CD14-positive monocyte (primary cell): ENCODE measurements around the gene ATG101. TPM values are rescaled to one million over a fixed set of nuclear protein-coding genes. Genes with fewer than 3 reads are reported as not detected.
A peak's percentile ranks its signal among the peaks of the same experiment; 100 is the strongest.

Source experiments
- DNase-seq, 3 donors: peaks; one replicate each; pipeline ENCODE4 v3.0.0-alpha.2; 2011 to 2022
- H2AFZ ChIP-seq: 2 replicates; pipeline ENCODE4 v1.6.0; 2012; ENCODE audit warnings: mild to moderate bottlenecking, low read depth, low read length, inconsistent platforms; ENCODE audit not compliant: insufficient read depth, poor library complexity, severe bottlenecking
- H3K27ac ChIP-seq, 2 donors: 1 replicate in 1 of 2; 2 replicates in 1 of 2; pipeline ENCODE4 v1.5.1; 2012 to 2013; ENCODE audit warnings: low read length in 2 of 2, control low read depth in 1 of 2, inconsistent platforms in 1 of 2, low read depth in 1 of 2, mild to moderate bottlenecking in 1 of 2
- H3K27me3 ChIP-seq, 2 donors: one replicate each; pipeline versions ENCODE4 v1.6.0 to v1.6.1; 2011 to 2013; ENCODE audit warnings: low read length in 2 of 2; ENCODE audit not compliant: control insufficient read depth in 2 of 2, insufficient read depth in 2 of 2
- H3K36me3 ChIP-seq, 2 donors: replicated peaks in 1 of 2; 1 replicate in 1 of 2; 2 replicates in 1 of 2; pipeline versions ENCODE4 v1.5.1 to v1.6.1; 2012 to 2013; ENCODE audit warnings: low read length in 2 of 2, control low read depth in 1 of 2, inconsistent platforms in 1 of 2, mild to moderate bottlenecking in 1 of 2; ENCODE audit not compliant: insufficient read depth in 2 of 2, control insufficient read depth in 1 of 2
- H3K4me1 ChIP-seq, 2 donors: 1 replicate in 1 of 2; 2 replicates in 1 of 2; pipeline versions ENCODE4 v1.5.1 to v1.6.1; 2012 to 2013; ENCODE audit warnings: low read length in 2 of 2, control low read depth in 1 of 2, inconsistent platforms in 1 of 2, mild to moderate bottlenecking in 1 of 2, moderate library complexity in 1 of 2; ENCODE audit not compliant: insufficient read depth in 2 of 2, control insufficient read depth in 1 of 2
- H3K4me2 ChIP-seq: replicated peaks from 2 replicates; pipeline ENCODE3; 2012; ENCODE audit warnings: low read length, moderate library complexity, mild to moderate bottlenecking; ENCODE audit not compliant: poor library complexity, severe bottlenecking; ENCODE audit errors: extremely low read depth
- H3K4me3 ChIP-seq, 3 experiments: fragments of 200-600 bp in 1 of 3; sonication (generic) in 1 of 3; replicated peaks in 1 of 3; 1 replicate in 2 of 3; 2 replicates in 1 of 3; pipeline ENCODE4 v1.5.1; 2011 to 2013; ENCODE audit warnings: low read length in 3 of 3, mild to moderate bottlenecking in 3 of 3, control low read depth in 2 of 3, low read depth in 2 of 3, inconsistent platforms in 1 of 3, moderate library complexity in 1 of 3
- H3K79me2 ChIP-seq: 2 replicates; pipeline ENCODE4 v1.6.0; 2012; ENCODE audit warnings: mild to moderate bottlenecking, control low read depth, inconsistent platforms, low read length, moderate library complexity; ENCODE audit not compliant: insufficient read depth
- H3K9ac ChIP-seq: 2 replicates; pipeline ENCODE4 v1.6.0; 2017; ENCODE audit warnings: low read length, mild to moderate bottlenecking; ENCODE audit not compliant: insufficient read depth, poor library complexity, severe bottlenecking
- H3K9me3 ChIP-seq, 2 donors: replicated peaks in 1 of 2; 1 replicate in 1 of 2; 2 replicates in 1 of 2; pipeline versions ENCODE4 v1.5.1 to v1.6.1; 2012 to 2013; ENCODE audit warnings: low read length in 2 of 2, control low read depth in 1 of 2; ENCODE audit not compliant: control insufficient read depth in 1 of 2, insufficient read depth in 1 of 2
- H4K20me1 ChIP-seq: 2 replicates; pipeline ENCODE4 v1.6.0; 2012; ENCODE audit warnings: mild to moderate bottlenecking, low read length, control low read depth, moderate library complexity; ENCODE audit not compliant: insufficient read depth
- H3K27ac Mint-ChIP-seq, 7 donors: one replicate each; pipeline ENCODE4 v1.8.0; 2020; ENCODE audit warnings: mild to moderate bottlenecking in 7 of 7, mixed read lengths in 7 of 7, moderate library complexity in 6 of 7, inconsistent platforms in 2 of 7
- H3K27me3 Mint-ChIP-seq, 3 donors: one replicate each; pipeline ENCODE4 v1.8.0; 2021 to 2022; ENCODE audit warnings: low read depth in 3 of 3, mild to moderate bottlenecking in 3 of 3, mixed read lengths in 3 of 3, moderate library complexity in 3 of 3, inconsistent platforms in 1 of 3
- H3K36me3 Mint-ChIP-seq, 2 donors: one replicate each; pipeline ENCODE4 v1.8.0; 2020; ENCODE audit warnings: mixed read lengths in 2 of 2, inconsistent platforms in 1 of 2, mild to moderate bottlenecking in 1 of 2
- H3K4me1 Mint-ChIP-seq: one replicate; pipeline ENCODE4 v1.8.0; 2020; ENCODE audit warnings: mild to moderate bottlenecking, mixed read lengths
- H3K4me3 Mint-ChIP-seq, 2 donors: one replicate each; pipeline ENCODE4 v1.8.0; 2020; ENCODE audit warnings: mild to moderate bottlenecking in 2 of 2, mixed read lengths in 2 of 2, moderate library complexity in 1 of 2
- H3K9me3 Mint-ChIP-seq, 7 donors: one replicate each; pipeline ENCODE4 v1.8.0; 2020 to 2022; ENCODE audit warnings: mixed read lengths in 7 of 7, mild to moderate bottlenecking in 6 of 7, moderate library complexity in 6 of 7, inconsistent platforms in 2 of 7
- CTCF ChIP-seq: fragments of 200-600 bp; IDR thresholded peaks from one replicate; pipeline ENCODE4 v1.8.0; 2022; ENCODE audit warnings: antibody characterized with exemption, mild to moderate bottlenecking
- WGBS: methylation state at CpG from one replicate; pipeline ENCODE4 v1.1.5; 2013; ENCODE audit warnings: missing lambda C conversion rate; ENCODE audit not compliant: insufficient coverage; 5-methylcytosine and 5-hydroxymethylcytosine counted together
- intact Hi-C, 2 donors: fragments of 100-400 bp; cut with micrococcal nuclease; formaldehyde crosslinking; loops; one replicate each; pipeline versions ENCODE4 v1.15.0 to v1.15.1; 2023
- polyA plus RNA-seq, 3 donors: library from polyadenylated mRNA; depleted of rRNA in 1 of 3; unstranded in 2 of 3; stranded (reverse) in 1 of 3; fragments of 300-500 nt in 2 of 3; fragments of >200 nt in 1 of 3; fragmentation: Illumina TruSeq in 2 of 3; gene quantifications; 1 replicate in 2 of 3; 2 replicates in 1 of 3; pipeline ENCODE4 v1.2.3, GENCODE V29; 2012 to 2021

The ATG101 gene
- polyA plus RNA-seq, 3 donors: 20.5 to 120 (median 26.4) TPM

- Histone ChIP-seq H2AFZ (no peak overlapping the region), H4K20me1 (no peaks in the 10 kb centered on the region), H3K4me3 (peak overlapping the region; percentile 15 to 66 (median 31)), H3K4me1 (peaks cover 35 to 46% of the 10 kb centered on the region in 2 donors), H3K27ac (peak overlapping the region; percentile 47 to 84), H3K9ac (peak overlapping the region; percentile 64), H3K36me3 (no peaks in the 10 kb centered on the region), H3K9me3 (no peaks in the 10 kb centered on the region), H3K79me2 (no peaks in the 10 kb centered on the region), H3K27me3 (peaks cover 8 to 28% of the 10 kb centered on the region in 2 donors), H3K4me2 (peak overlapping the region; percentile 69)
- Mint-ChIP-seq H3K4me3 (peak overlapping the region; percentile 70 to 80), H3K9me3 (peaks cover 0 to 5% (median 0%) of the 10 kb centered on the region in 7 donors), H3K36me3 (peaks cover 7 to 13% of the 10 kb centered on the region in 2 donors), H3K27ac (peak overlapping the region; percentile 87 to 96 (median 95)), H3K4me1 (peaks cover 43% of the 10 kb centered on the region), H3K27me3 (peaks cover 26 to 42% (median 27%) of the 10 kb centered on the region in 3 donors)
- WGBS: 40% methylated on average over 7 of the region's 13 CpGs
- no peak for TF ChIP-seq CTCF
- intact Hi-C loops: loop anchor here in 1 of 2 donors (2.0 kb wide), 1 partner anchor 17 kb away; the partner anchor contains the start of gene NR4A1
- peak in 2 of 3 donors; percentile 22 to 42 for DNase-seq
Observed at GRCh38 chr12:52033446-52034140, 36.2 kb upstream of the ATG101 start.

GRCh38 chr12:52035190-52035589 lies 34.6 kb upstream of the ATG101 start:
- Histone ChIP-seq H2AFZ (no peak overlapping the region), H3K9ac (no peak overlapping the region), H3K4me1 (peaks cover 37 to 52% of the 10 kb centered on the region in 2 donors), H4K20me1 (no peaks in the 10 kb centered on the region), H3K4me3 (no peak overlapping the region), H3K79me2 (no peaks in the 10 kb centered on the region), H3K9me3 (no peaks in the 10 kb centered on the region), H3K4me2 (no peak overlapping the region), H3K27me3 (peaks cover 8 to 28% of the 10 kb centered on the region in 2 donors), H3K27ac (no peak overlapping the region), H3K36me3 (no peaks in the 10 kb centered on the region)
- peaks cover 0 to 3% (median 0%) of the 10 kb centered on the region in 7 donors for H3K9me3 Mint-ChIP-seq
- intact Hi-C loops: no loop called here
- H3K4me1 Mint-ChIP-seq: peaks cover 56% of the 10 kb centered on the region
- peak overlapping the region in 1 of 2 donors; percentile 71 for H3K4me3 Mint-ChIP-seq
- peaks cover 32 to 45% (median 34%) of the 10 kb centered on the region in 3 donors for H3K27me3 Mint-ChIP-seq
- peaks cover 8 to 13% of the 10 kb centered on the region in 2 donors for H3K36me3 Mint-ChIP-seq
- no peak for DNase-seq
- WGBS: no CpG with 5 or more reads among the region's 4 CpGs
- no peak for TF ChIP-seq CTCF
- peak overlapping the region in 5 of 7 donors; percentile 35 to 95 (median 86) for H3K27ac Mint-ChIP-seq
